CD4-positive, alpha-beta T cell treated with Interleukin-10 for 1 hour (primary cell): ENCODE measurements around the gene MAML2.

Experiments used
- DNase-seq: peaks from one replicate; pipeline ENCODE4 v3.0.0-alpha.2; 2020

The MAML2 gene

GRCh38 chr11:95996621-95997235, 346.3 kb downstream of the MAML2 start:
- DNase-seq, result no peak

- no peak for DNase-seq
Measured at GRCh38 chr11:95994329-95994728, 348.7 kb downstream of the MAML2 start.

GRCh38 chr11:95993438-95994298, 349.3 kb downstream of the MAML2 start:
- no peak for DNase-seq

- DNase-seq, result no peak
Measured at GRCh38 chr11:95991545-95991944, 351.4 kb downstream of the MAML2 start.

- no peak for DNase-seq
Measured at GRCh38 chr11:95991101-95991500, 351.9 kb downstream of the MAML2 start.

DNA sequence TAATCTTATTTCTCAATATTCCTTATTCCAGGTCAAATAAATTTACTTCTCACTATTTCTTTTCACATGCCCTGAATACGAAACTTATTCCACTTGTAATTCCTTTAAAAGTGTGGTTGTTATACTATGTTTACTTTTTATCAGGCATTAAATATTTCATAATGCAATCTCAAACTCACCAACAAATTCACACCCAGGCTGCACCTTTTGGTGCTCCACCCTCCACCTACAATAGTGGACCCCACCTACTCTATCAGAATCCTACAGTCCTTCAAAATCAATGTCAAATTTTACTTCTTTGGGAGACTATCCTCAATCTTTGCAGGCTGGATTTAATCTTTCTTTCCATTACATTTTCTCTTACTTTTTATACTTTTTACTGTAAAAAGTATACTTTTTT, 353.2 kb downstream of the MAML2 start:
- no peak for DNase-seq

DNA sequence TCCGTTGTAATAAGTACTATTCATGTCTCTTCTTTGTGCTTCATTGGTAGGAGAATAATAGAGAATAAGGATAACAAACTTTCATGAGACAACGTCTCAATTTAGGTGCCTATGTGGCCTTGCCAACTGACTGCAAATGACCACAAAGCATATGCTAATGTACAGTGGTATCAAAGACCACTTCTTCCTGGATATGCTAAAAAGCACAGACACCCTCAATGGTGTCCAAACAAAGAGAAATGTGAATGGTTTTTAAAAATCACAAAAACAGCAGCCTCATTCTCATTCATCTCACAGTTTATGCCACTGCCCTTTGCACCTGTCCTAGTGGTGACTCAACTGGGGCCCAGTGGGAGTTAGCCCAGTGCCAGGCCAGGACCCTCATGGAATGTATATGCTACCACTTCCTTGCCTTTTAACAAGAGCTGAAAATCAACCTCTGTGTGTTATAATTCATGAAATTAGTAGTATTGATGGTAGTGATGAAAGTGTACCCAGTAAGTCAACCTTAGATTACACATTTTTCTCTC, 353.9 kb downstream of the MAML2 start:
- DNase-seq, result no peak

DNA sequence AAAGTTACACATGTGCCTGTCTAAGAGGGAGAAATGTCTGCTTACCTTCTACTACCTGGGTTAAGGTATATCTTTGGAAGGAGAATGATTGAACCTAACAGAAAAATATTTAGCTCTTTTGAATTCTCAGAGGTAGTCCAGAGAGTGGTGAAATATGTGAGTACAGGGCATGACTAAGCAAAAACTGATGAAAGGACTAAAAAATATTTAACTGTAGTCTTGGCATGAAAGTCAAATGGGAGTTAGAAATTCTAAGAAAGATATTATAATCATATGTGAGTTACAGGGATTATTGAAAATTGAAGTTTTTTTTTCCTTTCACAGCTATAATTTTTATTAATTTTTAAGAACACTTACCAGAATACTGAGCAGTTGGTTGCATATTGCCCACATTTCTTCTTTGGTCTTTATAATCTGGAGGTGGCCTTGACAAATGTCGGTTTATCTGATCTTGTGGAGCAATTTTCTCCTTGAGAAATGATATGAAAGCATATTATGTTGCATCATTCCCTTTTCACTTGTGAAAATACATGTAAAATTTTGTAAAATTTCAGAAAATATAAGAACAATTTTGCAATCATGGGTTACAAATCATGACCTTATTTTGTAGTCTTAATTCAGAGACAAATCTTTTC, 357.7 kb downstream of the MAML2 start:
- DNase-seq, result no peak

- DNase-seq, result no peak
Measured at GRCh38 chr11:95984072-95984471, 358.9 kb downstream of the MAML2 start.

DNA sequence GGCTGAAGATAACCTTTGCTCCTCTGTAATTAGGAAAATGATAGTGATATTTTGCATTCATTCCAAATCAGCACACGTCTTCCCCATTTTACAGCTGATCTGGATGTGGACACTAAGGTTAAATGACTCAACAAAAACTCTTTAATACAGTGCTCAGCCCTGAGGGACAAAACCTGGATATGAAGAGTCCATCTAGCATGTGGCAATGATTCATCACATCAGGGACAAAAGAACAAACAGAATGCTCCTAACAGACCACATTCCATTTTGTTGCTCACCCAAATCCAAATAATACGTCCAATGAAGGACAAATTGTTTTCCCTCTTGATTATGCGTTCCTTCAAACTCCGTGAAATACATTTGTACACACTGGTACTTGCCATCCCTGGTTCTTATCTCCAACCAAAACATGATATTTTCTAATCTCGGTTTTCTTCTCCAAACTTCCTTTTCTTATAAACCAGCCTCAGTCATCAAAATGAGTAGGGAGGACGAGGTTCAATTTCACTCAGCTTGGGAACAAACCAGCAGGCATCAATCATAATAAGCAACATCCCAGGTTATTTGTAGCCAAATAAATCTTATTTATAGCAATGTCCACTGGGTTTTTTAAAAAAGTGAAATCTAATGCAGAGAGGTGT, 365.3 kb downstream of the MAML2 start:
- no peak for DNase-seq

DNA sequence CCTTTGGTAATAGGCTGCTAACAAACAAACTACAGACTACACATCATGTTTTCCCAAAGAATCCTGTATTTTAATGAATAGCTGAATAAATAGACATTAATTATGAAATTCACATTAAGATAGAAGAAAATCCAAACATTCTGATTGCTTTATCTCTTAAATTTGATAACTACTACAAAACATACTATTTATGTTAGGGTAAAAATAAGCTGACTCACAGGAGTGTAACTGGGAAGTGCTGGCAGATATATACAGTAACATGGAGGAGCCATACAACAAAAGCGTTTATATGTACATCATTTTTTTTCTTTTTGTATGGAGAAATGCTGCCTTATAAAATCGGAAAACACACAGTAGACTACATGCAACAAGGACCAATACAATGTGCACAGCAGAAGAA, 366.4 kb downstream of the MAML2 start:
- DNase-seq, result no peak

GRCh38 chr11:95975343-95975742, 367.7 kb downstream of the MAML2 start:
- DNase-seq, result no peak

DNA sequence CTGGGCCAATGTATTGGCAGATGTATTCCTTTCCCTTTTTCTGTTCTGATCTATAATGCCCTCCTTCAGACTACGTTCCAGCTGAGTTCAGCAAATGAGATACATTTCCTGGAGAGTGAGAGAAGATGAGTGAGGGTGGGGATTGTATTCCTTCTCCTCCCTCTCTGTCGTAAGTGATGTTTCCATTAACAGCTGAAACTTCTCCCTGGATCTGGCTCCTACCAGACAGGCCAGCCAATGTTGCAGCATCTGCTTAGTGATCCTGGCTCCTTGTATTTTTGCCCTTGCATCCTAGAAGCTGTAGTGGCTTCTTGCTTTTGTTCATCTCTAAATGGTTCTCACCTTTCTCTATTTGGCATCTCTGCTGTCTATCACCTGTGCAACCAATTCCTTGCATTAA, 370.9 kb downstream of the MAML2 start:
- no peak for DNase-seq

DNA sequence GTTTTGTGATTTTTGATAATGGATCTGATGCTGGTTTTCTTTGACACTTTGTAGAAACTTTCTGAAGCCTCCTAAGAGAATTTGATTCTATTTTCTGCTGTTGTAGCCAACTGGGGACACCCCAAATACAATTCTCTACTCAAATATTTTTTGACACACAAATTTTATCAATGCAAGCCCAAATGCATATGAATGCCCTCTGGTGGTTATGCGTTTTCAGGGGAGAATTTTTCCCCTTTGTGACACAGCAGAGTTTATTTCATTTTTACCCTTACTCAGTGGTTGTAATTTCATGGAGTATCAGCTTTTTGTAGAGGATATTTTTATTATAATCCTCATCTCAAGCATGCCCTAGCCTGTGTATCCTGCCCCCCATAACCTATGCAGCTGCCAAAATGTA, 374.4 kb downstream of the MAML2 start:
- no peak for DNase-seq

- DNase-seq, result no peak
Measured at GRCh38 chr11:95964281-95964680, 378.7 kb downstream of the MAML2 start.

- no peak for DNase-seq
Measured at GRCh38 chr11:95961758-95962157, 381.2 kb downstream of the MAML2 start.

GRCh38 chr11:95950905-95951304, 392.1 kb downstream of the MAML2 start:
- no peak for DNase-seq

DNA sequence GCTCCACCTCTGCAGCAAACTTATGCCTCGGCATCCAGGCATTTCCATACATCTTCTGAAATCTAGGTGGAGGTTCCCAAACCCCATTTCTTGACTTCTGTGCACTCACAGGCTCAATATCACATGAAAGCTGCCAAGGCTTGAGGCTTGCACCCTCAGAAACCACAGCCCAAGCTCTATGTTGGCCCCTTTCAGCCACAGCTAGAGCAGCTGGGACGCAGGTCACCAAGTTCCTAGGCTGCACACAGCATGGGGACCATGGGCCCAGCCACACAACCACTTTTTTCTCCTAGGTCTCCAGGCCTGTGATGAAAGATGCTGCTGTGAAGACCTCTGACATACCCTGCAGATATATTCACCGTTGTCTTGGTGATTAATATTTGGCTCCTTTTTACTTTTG, 394.4 kb downstream of the MAML2 start:
- no peak for DNase-seq

DNA sequence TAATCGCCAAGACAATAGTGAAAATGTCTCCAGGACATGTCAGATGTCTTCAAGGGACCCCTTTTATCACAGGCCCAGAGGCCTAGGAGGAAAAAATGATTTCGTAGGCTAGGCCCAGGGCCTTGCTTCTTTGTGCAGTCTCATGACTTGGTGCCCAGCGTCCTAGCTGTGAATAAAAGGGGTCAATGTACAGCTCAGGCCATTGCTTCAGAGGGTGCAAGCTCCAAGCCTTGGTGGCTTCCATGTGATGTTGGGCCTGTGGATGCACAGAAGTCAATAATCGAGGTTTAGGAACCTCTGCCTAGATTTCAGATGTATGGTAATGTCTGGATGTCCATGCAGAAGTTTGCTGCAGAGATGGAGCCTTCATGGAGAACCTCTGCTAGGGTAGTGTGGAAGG, 398.4 kb downstream of the MAML2 start:
- DNase-seq, result no peak

- no peak for DNase-seq
Measured at GRCh38 chr11:95943546-95943945, 399.4 kb downstream of the MAML2 start.

- no peak for DNase-seq
Measured at GRCh38 chr11:95939091-95939490, 403.9 kb downstream of the MAML2 start.

DNA sequence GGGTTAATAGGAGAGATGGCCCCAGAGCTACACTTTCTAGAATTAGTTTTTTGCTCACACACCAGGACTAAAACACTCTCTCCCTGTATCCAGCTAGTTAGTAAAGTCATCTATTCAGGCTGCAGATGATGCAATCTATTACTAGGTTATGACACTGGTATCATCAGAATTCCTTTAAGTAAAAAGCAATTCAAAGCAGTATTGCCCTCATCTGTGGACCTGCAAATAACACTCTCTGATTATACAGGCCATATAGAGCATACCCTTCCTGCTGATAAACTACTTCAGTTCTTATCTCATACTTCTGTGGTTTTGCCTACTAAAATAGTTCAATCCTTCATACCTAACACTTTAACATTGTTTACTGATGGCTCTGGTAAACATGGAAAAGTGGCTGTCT, 405.6 kb downstream of the MAML2 start:
- no peak for DNase-seq

DNA sequence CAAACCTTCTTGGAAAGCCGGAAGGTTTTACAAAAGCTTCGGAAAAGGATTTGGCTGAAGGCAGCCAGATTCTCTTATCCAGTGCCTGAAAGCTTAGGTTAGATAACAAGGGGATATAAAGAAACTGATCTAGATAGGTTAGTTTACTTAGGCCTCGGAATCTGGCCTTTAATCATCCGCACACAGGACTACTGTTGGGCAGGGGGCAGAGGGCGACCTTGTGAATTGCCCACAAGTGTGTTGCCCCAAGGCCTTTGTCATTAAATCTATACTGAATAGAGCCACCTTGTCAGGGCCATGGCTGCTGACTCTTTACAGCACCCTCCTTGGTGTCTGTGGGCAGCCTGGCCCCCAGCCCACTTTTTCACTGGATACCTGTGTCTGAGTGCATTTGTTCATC, 409.4 kb downstream of the MAML2 start:
- DNase-seq, result no peak
